Mononuclear cell (primary cell): ENCODE measurements around the gene DYNLT4. TPM values are rescaled to one million over a fixed set of nuclear protein-coding genes. Genes with fewer than 3 reads are reported as not detected.
"Not testable (repeated sequence)": the region's sequence is repeated elsewhere in the genome, so short reads cannot be mapped to it uniquely, and the experiment has no call there.

Experiments used
- H3K27me3 ChIP-seq: 2 replicates; pipeline ENCODE4 v1.6.0; 2011; ENCODE audit warnings: low read length, control low read depth; ENCODE audit not compliant: insufficient read depth
- H3K4me1 ChIP-seq: 2 replicates; pipeline ENCODE4 v1.5.1; 2011; ENCODE audit warnings: mild to moderate bottlenecking, low read length, control low read depth; ENCODE audit not compliant: insufficient read depth
- H3K4me3 ChIP-seq: 2 replicates; pipeline ENCODE4 v1.5.1; 2011; ENCODE audit warnings: mild to moderate bottlenecking, low read length, moderate library complexity
- H3K9me3 ChIP-seq: 2 replicates; pipeline ENCODE4 v1.5.1; 2011; ENCODE audit warnings: low read depth, mild to moderate bottlenecking, control low read depth, low read length
- total RNA-seq: library from RNA; depleted of rRNA; stranded (reverse); fragments of >200 nt; gene quantifications from one replicate; pipeline ENCODE4 v1.2.3, GENCODE V29; 2012

DYNLT4 gene
- total RNA-seq, 1 donor = 4.6 TPM

DNA sequence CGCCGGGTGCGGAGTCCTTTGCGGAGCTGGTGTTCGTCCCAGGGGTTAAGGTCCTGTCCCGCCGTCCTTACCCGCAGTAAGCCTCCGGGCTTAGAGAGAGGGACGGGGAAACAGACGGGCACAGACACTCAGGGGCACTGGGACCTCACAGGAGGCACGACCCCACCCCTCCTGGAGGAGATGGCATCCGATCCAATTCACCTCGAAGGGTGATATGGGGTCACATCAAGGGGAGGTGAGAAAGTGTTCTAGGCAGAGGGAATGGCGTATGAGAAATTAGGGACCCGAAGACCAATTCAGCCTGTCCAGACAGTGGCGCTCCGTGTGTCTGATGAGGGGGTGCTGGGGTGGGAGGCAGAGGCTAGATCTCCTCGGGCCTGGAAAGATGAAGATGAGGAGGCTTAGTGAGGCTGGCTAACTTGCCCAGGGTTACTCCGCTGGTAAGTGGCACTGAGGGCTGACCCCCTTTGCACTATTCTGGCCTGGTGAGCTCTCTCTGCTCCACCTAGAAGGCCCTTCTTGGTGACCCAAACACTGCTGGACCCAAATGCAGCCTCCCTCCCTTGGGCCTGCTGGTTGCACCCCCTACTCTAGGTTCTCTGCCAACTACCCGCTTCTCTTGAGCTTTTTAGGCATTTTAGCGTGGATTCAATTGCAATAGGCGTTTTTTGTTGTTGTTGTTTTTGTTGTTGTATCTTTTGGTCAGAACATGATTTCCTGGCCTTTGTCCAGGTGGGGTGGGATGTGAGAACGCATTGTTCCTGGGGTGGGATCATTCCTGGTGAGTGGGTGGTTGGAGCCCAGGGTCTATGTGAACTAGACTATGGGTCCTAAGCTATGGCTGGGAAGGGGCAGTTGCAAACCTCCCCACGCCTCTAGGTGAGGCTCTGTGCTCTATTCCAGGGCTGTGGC lies 13.4 kb upstream of the DYNLT4 start:
- H3K4me1 ChIP-seq = peaks cover 26% of the 10 kb centered on the region
- H3K9me3 ChIP-seq = no peaks in the 10 kb centered on the region
- no peaks in the 10 kb centered on the region for H3K27me3 ChIP-seq
- peak overlapping the region; percentile 47 for H3K4me3 ChIP-seq

DNA sequence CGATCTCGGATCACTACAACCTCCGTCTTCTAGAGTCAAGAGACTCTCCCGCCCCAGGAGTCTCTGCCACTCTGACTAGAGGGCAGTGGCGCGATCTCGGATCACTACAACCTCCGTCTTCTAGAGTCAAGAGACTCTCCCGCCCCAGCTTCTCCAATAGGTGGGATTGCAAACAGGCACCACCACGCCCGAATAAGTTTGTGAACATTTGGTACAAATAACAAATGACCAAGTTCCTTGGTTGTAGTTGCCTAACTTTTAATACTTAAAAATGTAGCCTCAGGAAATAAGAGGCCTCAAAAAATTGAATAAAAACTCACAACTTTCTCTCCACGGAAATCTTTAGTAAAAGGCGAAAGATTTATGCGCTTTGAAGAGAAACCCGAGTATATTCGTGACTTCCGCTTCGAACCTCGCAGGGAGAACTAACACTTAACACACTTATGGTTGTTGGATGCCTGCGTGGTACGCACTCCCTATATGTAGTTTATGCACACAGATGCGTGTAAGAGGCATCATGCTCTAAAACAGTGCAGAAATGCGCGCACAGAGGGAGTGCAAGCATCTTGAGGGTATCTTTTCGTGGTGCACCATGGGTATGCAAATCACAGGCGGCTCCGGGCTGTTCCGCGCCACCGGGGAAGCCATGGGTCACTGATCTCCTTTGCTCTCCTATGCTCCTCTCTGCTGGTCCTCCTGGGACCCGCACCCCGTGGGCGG lies 12.6 kb upstream of the DYNLT4 start:
- Histone ChIP-seq H3K27me3 (no peaks in the 10 kb centered on the region), H3K9me3 (no peaks in the 10 kb centered on the region), H3K4me3 (peak overlapping the region; percentile 47), H3K4me1 (peaks cover 34% of the 10 kb centered on the region)

DNA sequence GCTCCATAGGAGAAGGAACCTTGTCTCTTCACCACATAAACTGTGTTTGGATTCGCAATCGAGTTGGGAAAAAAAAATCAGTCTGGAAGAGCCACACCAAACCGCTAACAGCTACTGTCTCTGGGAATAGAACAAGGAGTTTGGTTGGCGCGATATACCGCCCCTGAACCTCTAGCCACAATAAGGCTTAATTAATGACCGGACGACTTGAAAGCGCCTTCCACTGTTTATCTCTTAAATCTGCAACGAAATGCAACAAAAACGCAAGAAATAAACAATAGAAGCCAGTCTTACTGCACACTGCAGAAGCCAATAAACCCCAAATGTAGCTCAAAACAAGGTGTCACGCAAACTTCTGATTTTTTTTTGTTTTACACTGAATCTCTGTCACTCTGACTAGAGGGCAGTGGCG lies 12.1 kb upstream of the DYNLT4 start:
- no peaks in the 10 kb centered on the region for H3K27me3 ChIP-seq
- peaks cover 39% of the 10 kb centered on the region for H3K4me1 ChIP-seq
- peak overlapping the region; percentile 47 for H3K4me3 ChIP-seq
- no peaks in the 10 kb centered on the region for H3K9me3 ChIP-seq

DNA sequence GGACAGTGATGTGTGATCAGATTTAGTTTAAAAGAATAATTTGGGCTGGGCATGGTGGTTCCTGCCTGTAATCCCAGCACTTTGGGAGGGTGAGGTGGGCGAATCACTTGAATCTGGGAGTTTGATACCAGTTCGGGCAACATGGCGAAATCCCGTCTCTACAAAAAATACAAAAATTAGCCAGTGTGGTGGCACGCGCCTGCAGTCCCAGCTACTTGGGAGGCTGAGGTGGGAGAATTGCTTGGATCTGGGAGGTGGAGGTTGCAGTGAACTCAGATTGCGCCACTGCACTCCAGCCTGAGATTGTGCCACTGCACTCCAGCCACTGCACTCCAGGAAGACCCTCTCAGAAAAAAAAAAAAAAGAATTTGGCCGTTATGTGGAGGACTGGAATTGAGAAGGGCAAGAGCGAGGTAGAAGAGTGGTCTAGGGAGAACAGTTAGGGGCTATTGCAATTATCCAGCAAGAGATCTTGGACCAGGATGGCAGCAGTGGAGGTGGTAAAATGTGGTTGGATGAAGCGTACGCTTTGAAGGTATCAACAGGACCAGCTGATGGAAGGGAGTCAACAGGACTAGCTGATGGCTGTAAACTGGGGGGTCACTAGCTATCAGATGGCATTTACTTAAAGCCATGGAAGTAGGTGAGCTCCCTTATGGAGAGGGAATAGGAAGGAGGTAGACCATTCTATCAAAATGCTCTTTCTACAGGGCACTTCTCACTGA lies 10.8 kb upstream of the DYNLT4 start:
- Histone ChIP-seq H3K9me3 (no peaks in the 10 kb centered on the region), H3K27me3 (no peaks in the 10 kb centered on the region), H3K4me3 (no peak overlapping the region), H3K4me1 (peaks cover 50% of the 10 kb centered on the region)

DNA sequence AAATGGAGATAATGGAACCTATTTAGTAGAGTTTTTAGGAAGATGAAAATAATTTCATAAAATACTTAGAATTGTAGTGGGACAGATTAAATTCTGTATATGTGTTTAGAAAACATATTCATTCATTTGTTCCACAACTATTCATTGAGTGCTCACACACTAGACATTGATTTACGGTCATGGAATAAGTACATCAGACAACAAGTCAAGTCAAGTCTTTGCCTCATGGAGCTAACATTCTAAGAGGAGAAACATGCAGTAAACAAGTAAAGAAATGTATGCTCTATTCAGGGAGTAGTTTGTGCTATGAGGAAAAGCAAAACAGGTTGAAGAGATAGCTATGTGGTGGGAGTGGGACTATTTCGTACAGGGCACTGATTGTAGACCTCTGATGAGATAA lies 10.2 kb upstream of the DYNLT4 start:
- peaks cover 51% of the 10 kb centered on the region for H3K4me1 ChIP-seq
- no peaks in the 10 kb centered on the region for H3K27me3 ChIP-seq
- no peaks in the 10 kb centered on the region for H3K9me3 ChIP-seq
- no peak overlapping the region for H3K4me3 ChIP-seq

DNA sequence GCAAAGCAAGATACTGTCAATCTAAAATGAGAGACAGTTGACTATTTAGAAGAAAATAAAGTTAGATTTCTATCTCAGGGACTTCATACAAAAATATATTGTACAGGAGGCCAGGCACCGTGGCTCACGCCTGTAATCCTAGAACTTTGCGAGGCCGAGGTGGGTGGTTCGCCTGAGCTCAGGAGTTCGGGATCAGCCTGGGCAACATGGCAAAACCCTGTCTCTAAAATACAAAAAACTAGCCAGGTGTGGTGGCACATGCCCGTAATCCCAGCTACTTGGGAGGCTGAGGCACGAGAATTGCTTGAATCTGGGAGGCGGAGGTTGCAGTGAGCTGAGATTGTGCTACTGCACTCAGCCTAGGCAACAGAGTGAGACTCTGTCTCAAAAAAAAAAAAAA lies 8.8 kb upstream of the DYNLT4 start:
- H3K9me3 ChIP-seq, H3K27me3 ChIP-seq, H3K4me3 ChIP-seq: not testable (repeated sequence)
- peaks cover 57% of the 10 kb centered on the region for H3K4me1 ChIP-seq

DNA sequence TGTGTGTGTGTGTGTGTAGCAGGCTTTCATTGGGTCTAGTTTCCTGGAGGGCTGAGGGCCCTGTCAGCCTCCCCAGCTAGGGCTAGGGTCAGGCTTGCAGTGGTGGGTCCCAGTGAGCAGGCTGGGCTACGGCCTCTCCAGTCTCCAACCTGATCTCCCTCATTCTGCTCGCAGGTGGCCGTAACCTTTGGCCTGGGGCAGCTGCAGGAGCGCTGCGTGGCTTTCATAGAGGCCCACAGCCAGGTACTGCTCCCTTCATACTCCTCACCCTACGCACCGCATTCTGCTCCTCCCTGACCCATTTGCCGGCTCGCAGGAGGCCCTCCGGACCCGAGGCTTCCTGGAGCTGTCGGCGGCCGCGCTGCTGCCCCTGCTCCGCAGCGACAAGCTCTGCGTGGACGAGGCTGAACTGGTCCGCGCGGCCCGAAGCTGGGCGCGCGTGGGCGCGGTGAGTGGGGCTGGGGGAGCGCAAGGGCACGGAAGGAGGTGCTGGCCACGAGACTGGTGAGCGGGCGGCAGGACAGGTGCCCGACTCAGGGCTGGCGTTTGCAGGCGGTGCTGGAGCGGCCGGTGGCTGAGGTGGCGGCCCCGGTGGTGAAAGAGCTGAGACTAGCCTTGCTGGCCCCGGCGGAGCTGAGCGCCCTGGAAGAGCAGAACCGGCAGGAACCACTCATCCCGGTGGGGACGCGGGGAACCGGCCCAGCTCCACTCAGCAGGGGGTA lies 5.8 kb upstream of the DYNLT4 start:
- Histone ChIP-seq H3K4me3 (no peak overlapping the region), H3K4me1 (peaks cover 64% of the 10 kb centered on the region), H3K9me3 (no peaks in the 10 kb centered on the region), H3K27me3 (no peaks in the 10 kb centered on the region)

DNA sequence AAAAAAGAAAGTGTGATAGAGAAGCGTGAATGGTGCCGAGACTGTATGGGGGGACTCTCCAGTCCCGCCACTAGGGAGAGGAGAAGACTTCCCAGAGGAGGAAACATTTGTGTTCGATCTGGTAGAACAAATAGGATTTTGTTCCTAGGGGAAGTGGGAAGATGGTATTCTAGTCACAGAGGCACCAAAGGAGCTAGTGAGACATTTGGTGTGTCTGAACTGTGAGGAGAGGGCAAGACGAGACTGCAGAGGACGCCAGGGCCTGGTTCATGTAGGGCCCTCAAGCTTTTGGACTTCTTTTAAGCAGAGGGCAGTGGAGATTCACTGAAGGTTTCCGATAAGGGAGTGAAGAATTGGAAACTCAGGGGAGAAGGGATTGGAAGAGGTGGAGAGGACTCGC lies 4.1 kb upstream of the DYNLT4 start:
- Histone ChIP-seq H3K9me3 (no peaks in the 10 kb centered on the region), H3K4me1 (peaks cover 82% of the 10 kb centered on the region), H3K27me3 (no peaks in the 10 kb centered on the region), H3K4me3 (no peak overlapping the region)

DNA sequence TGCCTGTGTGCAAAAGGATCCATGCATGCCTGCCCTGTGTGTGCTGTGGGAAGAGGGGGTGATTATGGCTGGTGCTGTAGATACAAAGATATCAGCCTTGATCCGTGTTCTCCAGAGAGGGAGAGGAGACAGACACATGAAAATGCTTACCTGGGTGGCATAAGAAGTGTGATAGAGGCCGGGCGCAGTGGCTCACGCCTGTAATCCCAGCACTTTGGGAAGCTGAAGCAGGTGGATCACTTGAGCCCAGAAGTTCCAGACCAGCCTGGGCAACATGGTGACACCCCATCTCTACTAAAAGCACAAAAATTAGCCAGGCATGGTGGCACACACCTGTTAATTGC lies 3.6 kb upstream of the DYNLT4 start:
- H3K27me3 ChIP-seq, H3K4me3 ChIP-seq, H3K9me3 ChIP-seq: not testable (repeated sequence)
- peaks cover 87% of the 10 kb centered on the region for H3K4me1 ChIP-seq

DNA sequence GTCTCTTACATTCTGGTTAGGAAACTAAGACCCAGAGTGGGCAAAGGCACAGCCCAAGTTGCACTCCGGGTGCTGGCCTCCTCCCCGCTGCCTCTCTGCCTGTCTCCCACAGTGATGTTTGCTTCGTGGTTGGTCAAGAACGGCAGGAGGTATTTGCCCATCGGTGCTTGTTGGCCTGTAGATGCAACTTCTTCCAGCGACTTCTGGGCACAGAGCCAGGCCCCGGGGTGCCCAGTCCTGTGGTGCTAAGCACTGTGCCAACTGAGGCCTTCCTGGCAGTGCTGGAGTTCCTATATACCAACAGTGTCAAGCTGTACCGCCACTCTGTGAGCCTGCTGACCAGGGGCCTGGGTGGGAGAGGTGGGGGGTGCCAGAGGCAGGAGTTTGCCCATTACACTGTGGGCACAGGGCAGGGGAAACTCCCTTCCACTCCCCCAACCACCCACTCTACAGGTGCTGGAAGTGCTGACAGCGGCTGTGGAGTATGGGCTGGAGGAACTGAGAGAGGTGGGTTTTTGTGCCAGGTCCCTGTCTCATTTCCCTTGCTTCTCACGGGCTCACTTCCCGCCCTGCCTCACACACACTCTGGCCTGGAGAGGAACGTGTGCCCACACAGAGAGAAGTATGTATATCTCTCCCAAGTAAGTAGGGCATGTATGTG lies 3.1 kb upstream of the DYNLT4 start:
- no peak overlapping the region for H3K4me3 ChIP-seq
- peaks cover 85% of the 10 kb centered on the region for H3K4me1 ChIP-seq
- no peaks in the 10 kb centered on the region for H3K27me3 ChIP-seq
- H3K9me3 ChIP-seq = no peaks in the 10 kb centered on the region

DNA sequence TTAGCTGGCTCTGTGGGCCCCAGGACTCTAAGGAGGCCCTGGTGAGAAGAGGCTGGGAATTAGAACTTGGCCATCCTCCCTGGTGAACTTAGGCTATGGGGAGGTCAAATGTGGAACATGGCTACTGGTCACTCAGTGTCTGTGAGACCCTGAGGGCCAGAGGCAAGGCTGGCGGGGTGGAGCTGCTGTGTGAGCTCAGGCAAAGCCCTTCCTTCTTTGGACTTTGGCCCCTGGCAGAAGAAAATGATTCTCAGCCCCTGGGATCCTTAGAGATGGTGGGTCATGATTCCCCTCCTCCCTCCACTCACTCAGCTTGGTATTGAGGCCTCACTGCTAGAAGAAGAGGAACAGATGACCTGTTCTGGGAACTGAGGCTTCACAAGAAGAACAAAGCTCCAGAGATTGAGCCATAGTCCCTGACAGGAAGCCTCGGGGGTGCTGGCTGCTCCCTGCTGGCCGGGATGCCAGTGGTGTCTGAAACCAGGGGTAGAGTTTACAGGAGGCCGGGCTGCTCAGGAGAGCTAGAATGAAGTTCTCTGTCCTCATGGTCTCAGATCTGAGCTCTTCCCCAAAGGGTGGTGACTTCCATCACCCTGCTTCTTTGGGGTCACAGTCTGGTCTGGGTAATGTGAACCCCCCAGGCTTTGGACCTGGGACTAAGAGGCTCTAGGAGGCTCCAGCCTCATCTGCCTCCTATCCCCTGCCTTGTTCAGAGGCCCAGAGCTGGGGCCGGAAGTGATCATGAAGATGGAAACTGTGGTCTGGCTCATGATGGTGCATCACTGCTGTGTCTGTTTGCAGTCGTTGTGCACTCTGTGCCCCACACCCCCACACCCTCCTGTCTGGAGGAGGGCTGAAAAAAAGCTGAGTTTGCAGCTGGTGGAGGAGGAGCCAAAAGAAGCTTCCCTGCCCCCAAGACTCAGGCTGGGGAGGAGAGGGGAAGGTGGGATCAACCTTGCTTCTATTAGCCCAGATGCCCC lies 2.1 kb upstream of the DYNLT4 start:
- Histone ChIP-seq H3K9me3 (no peaks in the 10 kb centered on the region), H3K4me3 (no peak overlapping the region), H3K27me3 (no peaks in the 10 kb centered on the region), H3K4me1 (peaks cover 75% of the 10 kb centered on the region)

DNA sequence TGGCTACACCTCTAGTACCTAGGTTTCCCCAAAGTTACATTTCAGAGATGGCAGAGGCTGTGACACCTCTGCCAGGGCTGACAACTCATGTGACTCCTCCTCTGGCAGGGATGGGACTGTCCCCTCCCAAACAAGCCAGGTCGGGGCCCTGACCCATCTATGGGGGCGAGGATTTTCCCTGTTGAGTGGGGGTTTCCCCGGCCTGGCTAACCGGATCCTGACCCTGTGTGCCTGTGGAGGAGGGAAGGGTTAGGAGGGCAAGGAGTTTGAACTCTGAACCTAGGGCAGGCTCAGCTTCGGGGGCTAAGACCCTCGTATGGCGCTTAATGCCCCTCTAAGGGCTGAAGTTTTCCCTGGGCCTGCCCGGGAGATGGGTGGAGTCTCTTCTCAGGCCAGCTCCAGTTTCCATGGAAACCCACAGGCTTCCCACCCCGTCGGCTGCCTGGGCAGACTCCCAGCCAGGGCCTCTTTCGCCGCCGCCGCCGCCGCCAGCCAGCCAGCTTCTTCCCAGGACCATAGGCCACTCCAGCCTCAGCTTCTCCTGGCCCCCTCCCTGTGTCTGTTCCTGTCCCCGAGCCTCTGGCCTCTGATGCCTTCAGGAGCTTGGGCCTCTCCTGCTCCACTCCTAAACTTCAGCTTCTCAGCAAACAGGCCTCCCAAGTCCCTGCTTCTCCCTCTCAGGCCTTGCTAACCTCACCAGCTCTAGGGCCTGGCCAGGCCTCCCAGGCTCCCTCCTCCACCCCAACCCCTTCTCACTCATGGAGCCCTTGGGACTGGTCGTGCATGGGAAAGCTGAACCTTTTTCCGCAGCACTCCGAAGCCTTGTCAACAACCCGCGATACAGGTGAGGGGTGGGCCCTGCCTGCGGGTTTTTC lies 1.1 kb upstream of the DYNLT4 start, which contains the start of gene BTBD19:
Gene BTBD19 (plus strand): TSS at position 461 of the 875 bp plus-strand sequence. CDS start 298 bp downstream, at position 759.
- Histone ChIP-seq H3K4me3 (no peak within 1 kb of the TSS), H3K27me3 (no peaks in the 10 kb centered on the region), H3K9me3 (no peaks in the 10 kb centered on the region), H3K4me1 (peaks cover 70% of the 10 kb centered on the region)
